Osteoblast (primary cell): Measurements from ENCODE around the gene ALAS1. TPM values are rescaled to one million over a fixed set of nuclear protein-coding genes. Genes with fewer than 3 reads are reported as not detected.

Experiments used
- DNase-seq: peaks from one replicate; pipeline ENCODE4 v3.0.0; 2011; ENCODE audit warnings: low spot score, mixed read lengths; ENCODE audit not compliant: insufficient read length; ENCODE audit errors: missing footprints
- H2AFZ ChIP-seq: 2 replicates; pipeline ENCODE4 v1.6.0; 2011; ENCODE audit warnings: mild to moderate bottlenecking, low read length
- H3K27ac ChIP-seq: 2 replicates; pipeline ENCODE4 v1.5.1; 2011; ENCODE audit warnings: mild to moderate bottlenecking, low read depth, low read length, moderate library complexity
- H3K27me3 ChIP-seq: 2 replicates; pipeline ENCODE4 v1.6.0; 2012; ENCODE audit warnings: mild to moderate bottlenecking, control low read depth, inconsistent platforms, low read length, moderate library complexity; ENCODE audit not compliant: insufficient read depth
- H3K36me3 ChIP-seq: 2 replicates; pipeline ENCODE4 v1.5.1; 2011; ENCODE audit warnings: mild to moderate bottlenecking, low read length, control low read depth, moderate library complexity; ENCODE audit not compliant: insufficient read depth
- H3K4me1 ChIP-seq: 2 replicates; pipeline ENCODE4 v1.5.1; 2011; ENCODE audit warnings: mild to moderate bottlenecking, low read length, control low read depth, moderate library complexity; ENCODE audit not compliant: insufficient read depth
- H3K4me2 ChIP-seq: 2 replicates; pipeline ENCODE4 v1.6.0; 2011; ENCODE audit warnings: mild to moderate bottlenecking, low read length; ENCODE audit not compliant: insufficient read depth
- H3K4me3 ChIP-seq: fragments of 200-600 bp; sonication (generic); 3 replicates; pipeline ENCODE4 v1.5.1; 2012; ENCODE audit warnings: mild to moderate bottlenecking, low read length, inconsistent platforms; ENCODE audit not compliant: insufficient read depth
- H3K79me2 ChIP-seq: 2 replicates; pipeline ENCODE4 v1.6.0; 2012; ENCODE audit warnings: mild to moderate bottlenecking, low read length, control low read depth, inconsistent platforms; ENCODE audit not compliant: insufficient read depth
- H3K9me3 ChIP-seq: 2 replicates; pipeline ENCODE4 v1.5.1; 2011; ENCODE audit warnings: low read depth, low read length, control low read depth
- H4K20me1 ChIP-seq: 2 replicates; pipeline ENCODE4 v1.6.0; 2012; ENCODE audit warnings: mild to moderate bottlenecking, low read length, control low read depth; ENCODE audit not compliant: insufficient read depth
- total RNA-seq: library from RNA; depleted of rRNA; stranded (reverse); fragments of >200 nt; gene quantifications from 2 replicates; pipeline ENCODE4 v1.2.3, GENCODE V29; 2012
- TF ChIP-seq, protein P1 (sequence below): IDR thresholded peaks from 2 replicates; pipeline ENCODE4 v1.5.1; 2011; ENCODE audit warnings: mild to moderate bottlenecking, low read depth, low read length, moderate library complexity; ENCODE audit errors: extremely low read depth

Gene ALAS1
- total RNA-seq, 1 donor, result 39.1 TPM

DNA sequence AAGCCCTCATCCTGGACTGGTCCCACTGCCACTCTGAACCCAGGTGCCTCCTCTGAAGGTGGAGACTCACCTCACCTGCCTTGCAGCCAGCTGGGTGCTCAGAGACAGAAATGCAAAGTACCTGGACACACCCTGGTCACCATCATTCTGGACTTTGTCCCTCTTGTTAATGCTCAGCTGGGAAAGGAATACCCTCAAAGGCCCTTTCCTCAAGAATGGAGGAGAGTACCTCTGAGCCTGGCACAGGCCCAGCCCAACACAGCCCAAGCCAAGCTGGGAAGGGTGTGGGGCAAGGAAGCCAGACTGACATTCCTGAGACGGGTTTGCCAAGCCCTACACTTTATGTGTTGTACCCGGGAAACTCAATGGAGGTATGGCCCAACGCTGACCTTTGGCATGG is 983 bp upstream of the ALAS1 start:
- TF ChIP-seq, protein P1, sequence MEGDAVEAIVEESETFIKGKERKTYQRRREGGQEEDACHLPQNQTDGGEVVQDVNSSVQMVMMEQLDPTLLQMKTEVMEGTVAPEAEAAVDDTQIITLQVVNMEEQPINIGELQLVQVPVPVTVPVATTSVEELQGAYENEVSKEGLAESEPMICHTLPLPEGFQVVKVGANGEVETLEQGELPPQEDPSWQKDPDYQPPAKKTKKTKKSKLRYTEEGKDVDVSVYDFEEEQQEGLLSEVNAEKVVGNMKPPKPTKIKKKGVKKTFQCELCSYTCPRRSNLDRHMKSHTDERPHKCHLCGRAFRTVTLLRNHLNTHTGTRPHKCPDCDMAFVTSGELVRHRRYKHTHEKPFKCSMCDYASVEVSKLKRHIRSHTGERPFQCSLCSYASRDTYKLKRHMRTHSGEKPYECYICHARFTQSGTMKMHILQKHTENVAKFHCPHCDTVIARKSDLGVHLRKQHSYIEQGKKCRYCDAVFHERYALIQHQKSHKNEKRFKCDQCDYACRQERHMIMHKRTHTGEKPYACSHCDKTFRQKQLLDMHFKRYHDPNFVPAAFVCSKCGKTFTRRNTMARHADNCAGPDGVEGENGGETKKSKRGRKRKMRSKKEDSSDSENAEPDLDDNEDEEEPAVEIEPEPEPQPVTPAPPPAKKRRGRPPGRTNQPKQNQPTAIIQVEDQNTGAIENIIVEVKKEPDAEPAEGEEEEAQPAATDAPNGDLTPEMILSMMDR, result no peak
- Histone ChIP-seq H4K20me1 (peaks cover 11% of the 10 kb centered on the region), H3K36me3 (peaks cover 20% of the 10 kb centered on the region), H2AFZ (no peak overlapping the region), H3K9me3 (no peaks in the 10 kb centered on the region), H3K27ac (no peak overlapping the region), H3K4me1 (peaks cover 32% of the 10 kb centered on the region), H3K4me3 (no peak overlapping the region), H3K27me3 (no peaks in the 10 kb centered on the region), H3K79me2 (peaks cover 19% of the 10 kb centered on the region), H3K4me2 (peak overlapping the region; percentile 86)
- no peak for DNase-seq

DNA sequence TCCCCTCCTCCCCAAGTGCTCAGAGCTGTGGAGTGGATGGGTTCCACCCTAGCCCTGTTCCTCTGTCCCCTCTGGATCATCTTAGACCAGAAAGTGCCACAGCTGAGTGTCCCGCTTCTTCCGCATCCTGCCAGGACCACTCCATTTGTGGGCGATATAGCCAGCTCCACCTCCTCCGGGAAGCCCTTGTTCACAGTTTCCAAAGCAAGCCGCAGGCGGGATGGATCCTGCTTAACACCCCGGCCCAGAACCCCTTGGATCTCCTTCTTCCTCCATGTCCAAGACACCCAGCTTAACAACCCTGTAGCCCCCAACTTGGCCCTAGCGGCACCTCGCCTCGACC is 490 bp upstream of the ALAS1 start:
- peak overlapping the region; percentile 94 for H2AFZ ChIP-seq
- peaks cover 11% of the 10 kb centered on the region for H4K20me1 ChIP-seq
- TF ChIP-seq, protein P1, result no peak
- H3K4me3 ChIP-seq, result peak overlapping the region; percentile 84
- peaks cover 24% of the 10 kb centered on the region for H3K36me3 ChIP-seq
- no peaks in the 10 kb centered on the region for H3K9me3 ChIP-seq
- H3K79me2 ChIP-seq, result peaks cover 19% of the 10 kb centered on the region
- H3K27me3 ChIP-seq, result no peaks in the 10 kb centered on the region
- DNase-seq, result no peak
- H3K4me1 ChIP-seq, result peaks cover 32% of the 10 kb centered on the region
- peak overlapping the region; percentile 49 for H3K27ac ChIP-seq
- peak overlapping the region; percentile 86 for H3K4me2 ChIP-seq

DNA sequence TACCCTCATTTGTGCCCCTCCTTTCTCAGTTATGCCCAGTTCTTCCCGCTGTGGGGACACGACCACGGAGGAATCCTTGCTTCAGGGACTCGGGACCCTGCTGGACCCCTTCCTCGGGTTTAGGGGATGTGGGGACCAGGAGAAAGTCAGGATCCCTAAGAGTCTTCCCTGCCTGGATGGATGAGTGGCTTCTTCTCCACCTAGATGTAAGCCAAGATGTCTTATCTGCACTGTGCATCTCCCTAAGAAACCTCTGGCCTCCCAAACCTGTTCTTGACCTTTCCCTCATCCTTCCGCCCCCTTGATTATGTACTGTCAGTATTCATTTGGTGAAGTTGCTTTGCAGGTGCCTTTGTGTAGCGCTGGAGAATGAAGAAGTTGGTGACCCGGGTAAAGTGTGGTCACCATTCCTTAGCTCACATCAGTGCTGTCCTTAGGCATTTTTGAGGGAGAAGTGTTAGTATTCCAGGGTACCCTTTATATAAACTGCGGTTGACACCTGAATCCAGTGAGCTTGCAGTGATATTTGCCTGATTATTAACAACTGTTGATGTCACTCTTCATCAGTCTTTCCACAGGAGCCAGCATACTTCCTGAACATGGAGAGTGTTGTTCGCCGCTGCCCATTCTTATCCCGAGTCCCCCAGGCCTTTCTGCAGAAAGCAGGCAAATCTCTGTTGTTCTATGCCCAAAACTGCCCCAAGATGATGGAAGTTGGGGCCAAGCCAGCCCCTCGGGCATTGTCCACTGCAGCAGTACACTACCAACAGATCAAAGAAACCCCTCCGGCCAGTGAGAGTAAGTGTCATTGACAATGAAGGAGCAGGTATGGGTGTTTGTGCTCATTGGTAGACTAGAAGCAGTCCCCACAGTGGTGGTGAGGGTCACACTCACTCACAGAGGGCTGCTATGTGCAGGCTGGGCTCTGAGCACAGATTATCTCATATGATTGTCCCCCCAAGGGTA is 966 bp downstream of the ALAS1 start:
- Histone ChIP-seq H3K4me1 (peaks cover 25% of the 10 kb centered on the region), H3K27ac (peak overlapping the region; percentile 49), H4K20me1 (peaks cover 11% of the 10 kb centered on the region), H3K27me3 (no peaks in the 10 kb centered on the region), H3K79me2 (peaks cover 19% of the 10 kb centered on the region), H3K36me3 (peaks cover 39% of the 10 kb centered on the region), H3K9me3 (no peaks in the 10 kb centered on the region), H3K4me2 (peak overlapping the region; percentile 86), H3K4me3 (peak overlapping the region; percentile 84), H2AFZ (peak overlapping the region; percentile 74)
- TF ChIP-seq, protein P1, result no peak
- no peak for DNase-seq

DNA sequence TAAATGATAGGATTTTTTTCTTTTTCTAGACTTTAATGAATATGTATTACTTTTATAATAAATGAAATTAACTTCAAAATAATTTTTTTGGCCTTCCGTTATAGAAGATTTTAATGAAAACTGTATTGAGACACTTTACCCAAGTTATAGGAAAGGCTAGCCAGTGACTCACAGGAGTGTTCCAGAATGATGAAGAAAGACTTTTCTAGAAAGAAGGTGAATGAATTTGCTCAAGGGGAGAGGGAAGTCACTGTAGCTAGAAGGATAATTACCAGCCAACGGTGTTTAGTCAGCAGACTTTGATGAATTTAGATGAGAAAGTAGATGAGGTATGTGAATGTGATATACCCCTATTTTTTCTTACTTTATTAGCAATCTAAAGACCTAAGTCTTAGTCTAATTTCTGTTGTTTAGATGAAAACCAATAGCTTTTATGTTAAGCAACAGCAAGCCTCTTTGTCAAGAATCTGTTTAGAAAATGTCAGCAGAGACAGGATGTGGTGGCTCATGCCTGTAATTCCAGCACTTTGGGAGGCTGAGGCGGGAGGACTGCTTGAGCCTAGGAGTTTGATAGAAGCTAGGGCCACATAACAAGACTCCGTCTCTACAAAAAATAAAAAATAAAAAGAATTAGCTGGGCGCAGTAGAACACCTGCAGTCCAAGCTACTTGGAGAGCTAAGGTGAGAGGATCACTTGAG is 3.2 kb downstream of the ALAS1 start:
- Histone ChIP-seq H4K20me1 (peaks cover 11% of the 10 kb centered on the region), H3K36me3 (peaks cover 61% of the 10 kb centered on the region), H3K4me3 (no peak overlapping the region), H3K27me3 (no peaks in the 10 kb centered on the region), H3K4me1 (peaks cover 22% of the 10 kb centered on the region), H3K4me2 (no peak overlapping the region), H3K79me2 (peaks cover 19% of the 10 kb centered on the region), H2AFZ (no peak overlapping the region), H3K9me3 (no peaks in the 10 kb centered on the region), H3K27ac (no peak overlapping the region)
- TF ChIP-seq, protein P1, result no peak
- DNase-seq, result no peak
